ENCODE results near the gene RGS3. TPM values are rescaled to one million over a fixed set of nuclear protein-coding genes. Genes with fewer than 3 reads are reported as not detected.

Gene RGS3
- polyA plus RNA-seq, 6 donors from 2014 or later, result 3.8 to 13.8 (median 5.8) TPM

DNA sequence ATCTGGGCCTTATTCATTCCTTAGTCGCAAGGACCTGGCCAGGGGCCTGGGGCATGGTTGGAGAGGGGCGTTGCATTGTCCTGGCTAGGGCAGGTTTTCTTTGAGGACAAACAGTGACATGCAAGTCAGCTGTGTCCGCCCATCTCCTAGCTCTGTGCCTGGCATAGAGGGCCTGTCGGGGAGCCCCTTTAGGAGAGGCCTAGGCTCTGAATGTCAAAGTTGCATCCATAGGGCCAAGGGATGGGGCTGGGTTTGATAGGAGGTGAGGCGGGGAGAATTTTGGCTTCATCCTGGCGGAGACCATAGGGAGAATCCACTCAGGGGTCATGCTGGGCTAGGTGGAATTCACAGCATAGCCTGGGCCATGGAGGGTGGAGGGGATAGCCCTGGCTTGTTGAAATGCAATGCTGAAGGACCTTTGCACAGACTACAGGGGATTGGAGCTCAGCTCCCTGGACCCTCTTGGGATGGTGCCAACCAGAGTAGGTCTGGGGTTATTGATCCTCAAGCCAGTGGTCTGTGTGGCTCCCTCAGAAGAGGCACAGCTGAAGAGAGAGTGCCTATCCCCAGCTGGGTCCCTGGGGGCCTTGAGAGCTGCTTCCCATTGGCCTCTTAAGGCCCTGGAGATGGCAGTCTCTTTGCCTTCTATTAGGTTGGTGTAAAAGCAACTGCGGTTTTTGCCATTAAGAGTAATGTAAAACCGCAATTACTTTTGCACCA is 104.0 kb downstream of the RGS3 start:
- peaks cover 8 to 28% (median 20%) of the 10 kb centered on the region in 3 donors for H3K27me3 Mint-ChIP-seq
- H3K4me1 Mint-ChIP-seq, result peaks cover 7 to 20% (median 18%) of the 10 kb centered on the region in 3 donors
- H3K36me3 Mint-ChIP-seq, result no peaks in the 10 kb centered on the region
- peak overlapping the region in 1 of 8 donors; percentile 29 for H3K4me3 Mint-ChIP-seq
- ATAC-seq (ENCODE audit: low read depth in 2 of 2) (no peak), DNase-seq (no peak)
- H3K9me3 Mint-ChIP-seq, result no peaks in the 10 kb centered on the region
- H3K27ac Mint-ChIP-seq, result no peak overlapping the region

- Mint-ChIP-seq H3K4me1 (peaks cover 7 to 20% (median 18%) of the 10 kb centered on the region in 3 donors), H3K27me3 (peaks cover 8 to 28% (median 20%) of the 10 kb centered on the region in 3 donors)
These were observed 104.5 kb downstream of the RGS3 start for GRCh38 chr9:113568081-113568435.

DNA sequence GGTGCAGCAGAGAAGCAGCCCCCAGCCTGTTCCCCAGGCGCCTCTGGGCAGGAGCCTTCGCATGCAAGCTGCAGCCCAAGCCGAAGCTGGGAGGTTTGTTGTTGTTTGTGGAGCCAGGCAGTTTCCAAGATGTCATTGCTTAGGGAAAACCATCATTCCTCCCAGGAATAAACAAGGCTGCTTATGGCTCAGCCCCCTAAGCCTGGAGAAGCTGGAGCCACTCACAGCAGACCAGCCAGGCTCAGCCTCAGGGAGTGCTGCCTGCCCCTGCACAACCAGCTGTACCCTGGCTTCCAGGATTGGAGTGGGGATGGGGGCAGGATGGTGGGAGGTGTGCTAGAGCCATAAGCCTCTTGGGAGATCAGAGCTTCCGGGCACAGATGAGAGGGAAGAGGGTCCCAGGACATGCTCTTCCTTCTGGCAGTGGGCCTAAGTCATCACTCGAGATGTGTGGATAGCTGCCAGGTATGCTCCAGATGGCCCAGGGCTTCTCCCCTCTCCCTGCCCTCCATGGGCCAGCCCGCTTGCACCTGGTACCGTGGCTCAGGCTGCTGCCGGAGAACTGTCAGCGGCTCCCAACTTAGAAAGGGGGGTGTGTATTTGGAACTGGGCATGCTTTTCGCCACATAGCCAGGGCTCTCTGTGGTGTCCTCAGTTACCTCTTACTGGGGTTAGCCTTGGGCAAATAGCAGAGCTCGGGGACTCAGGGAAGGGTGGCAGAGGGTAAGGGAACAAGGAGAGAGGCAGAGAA is 105.2 kb downstream of the RGS3 start:
- peaks cover 7 to 20% (median 15%) of the 10 kb centered on the region in 3 donors for H3K4me1 Mint-ChIP-seq
- peak overlapping the region in 1 of 6 donors; percentile 39 for H3K27ac Mint-ChIP-seq
- DNase-seq (no peak), ATAC-seq (ENCODE audit: low read depth in 2 of 2) (no peak)
- H3K27me3 Mint-ChIP-seq, result peaks cover 8 to 23% (median 20%) of the 10 kb centered on the region in 3 donors
- H3K9me3 Mint-ChIP-seq, result no peaks in the 10 kb centered on the region
- no peak overlapping the region for H3K4me3 Mint-ChIP-seq
- H3K36me3 Mint-ChIP-seq, result no peaks in the 10 kb centered on the region

More at GRCh38 chr9:113568081-113568435, 104.5 kb downstream of the RGS3 start:
- H3K9me3 Mint-ChIP-seq, result no peaks in the 10 kb centered on the region
- no peaks in the 10 kb centered on the region for H3K36me3 Mint-ChIP-seq
- no peak for ATAC-seq (ENCODE audit: low read depth in 2 of 2)
- H3K27ac Mint-ChIP-seq, result no peak overlapping the region
- H3K4me3 Mint-ChIP-seq, result no peak overlapping the region
- no peak for DNase-seq

DNA sequence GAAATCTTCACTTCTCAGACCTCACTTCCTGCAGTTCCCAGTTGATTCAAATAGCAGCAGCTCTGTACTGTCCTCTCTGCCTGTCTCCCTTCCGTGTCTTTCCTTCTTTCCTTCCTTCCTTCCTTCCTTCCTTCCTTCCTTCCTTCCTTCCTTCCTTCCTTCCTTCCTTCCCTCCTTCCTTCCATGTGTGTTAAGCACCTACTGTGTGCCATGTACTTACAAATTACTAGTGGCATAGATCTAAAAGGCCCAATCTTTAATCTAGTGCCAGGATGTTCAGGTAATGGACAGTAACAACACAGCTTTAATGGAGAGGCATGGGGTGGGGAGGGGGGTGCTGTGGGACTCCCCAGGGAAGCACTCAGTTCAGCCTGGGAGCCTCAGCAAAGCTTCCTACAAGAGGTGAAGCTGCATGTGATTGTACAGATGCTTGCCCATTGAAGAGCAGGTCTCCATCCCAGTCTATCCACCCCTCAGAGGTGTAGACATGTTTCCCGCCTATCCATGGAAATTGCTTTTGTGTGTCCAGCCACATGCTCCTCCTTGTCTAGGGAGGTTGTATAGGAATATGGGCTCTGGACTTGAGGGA is 106.0 kb downstream of the RGS3 start:
- peak overlapping the region in 1 of 6 donors; percentile 63 for H3K27ac Mint-ChIP-seq
- no peak for DNase-seq
- H3K4me1 Mint-ChIP-seq, result peaks cover 13 to 20% (median 19%) of the 10 kb centered on the region in 3 donors
- H3K9me3 Mint-ChIP-seq, result no peaks in the 10 kb centered on the region
- no peak for ATAC-seq (ENCODE audit: low read depth in 2 of 2)
- H3K27me3 Mint-ChIP-seq, result peaks cover 8 to 20% (median 20%) of the 10 kb centered on the region in 3 donors
- H3K36me3 Mint-ChIP-seq, result no peaks in the 10 kb centered on the region
- H3K4me3 Mint-ChIP-seq, result no peak overlapping the region

GRCh38 chr9:113570106-113570505 is 106.6 kb downstream of the RGS3 start:
- H3K9me3 Mint-ChIP-seq, result no peaks in the 10 kb centered on the region
- no peaks in the 10 kb centered on the region for H3K36me3 Mint-ChIP-seq
- H3K4me3 Mint-ChIP-seq, result no peak overlapping the region
- H3K27ac Mint-ChIP-seq, result no peak overlapping the region
- no peak for DNase-seq
- peaks cover 15 to 19% (median 15%) of the 10 kb centered on the region in 3 donors for H3K4me1 Mint-ChIP-seq
- ATAC-seq (ENCODE audit: low read depth in 2 of 2), result no peak
- peaks cover 6 to 15% (median 15%) of the 10 kb centered on the region in 3 donors for H3K27me3 Mint-ChIP-seq

DNA sequence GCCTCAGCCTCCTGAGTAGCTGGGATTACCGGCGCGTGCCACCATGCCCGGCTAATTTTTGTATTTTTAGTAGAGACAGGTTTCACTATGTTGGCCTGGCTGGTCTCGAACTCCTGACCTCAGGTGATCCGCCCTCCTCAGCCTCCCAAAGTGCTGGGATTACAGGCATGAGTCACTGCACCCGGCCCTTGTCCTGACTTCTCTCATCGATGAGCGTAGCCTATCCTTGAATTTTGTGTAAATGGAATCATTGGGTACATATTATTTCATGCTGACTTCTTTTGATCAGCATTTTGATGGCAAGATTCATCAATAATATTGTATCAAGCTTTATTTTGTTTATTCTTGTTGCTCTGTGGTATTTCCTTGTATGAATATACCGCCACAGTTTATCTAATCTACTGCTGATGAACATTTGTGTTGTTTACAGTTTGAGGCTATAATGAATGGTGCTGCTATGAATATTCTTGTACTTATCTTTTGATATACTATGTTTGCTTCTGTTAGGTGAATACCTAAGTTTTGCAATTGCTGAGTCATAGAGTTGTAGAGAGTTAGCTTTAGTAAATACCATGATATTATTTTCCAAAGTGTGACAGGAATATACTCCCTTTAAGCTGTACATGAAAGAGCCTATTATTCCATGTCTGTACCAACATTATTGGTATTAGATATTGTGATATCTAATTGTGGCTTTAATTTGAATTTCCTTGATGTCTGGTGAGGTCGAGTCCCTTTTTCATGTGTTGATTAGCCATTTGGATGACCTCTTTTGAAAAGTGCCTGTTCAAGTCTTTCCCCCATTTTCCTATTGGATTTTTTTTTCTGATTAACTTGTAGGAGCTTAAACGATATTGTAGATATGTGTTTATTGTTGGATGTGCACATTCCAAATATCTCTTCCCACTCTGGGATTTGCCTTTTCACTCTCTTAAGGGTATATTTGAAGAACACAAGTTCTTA is 107.5 kb downstream of the RGS3 start:
- no peak for ATAC-seq (ENCODE audit: low read depth in 2 of 2)
- no peak for DNase-seq
- no peak overlapping the region for H3K4me3 Mint-ChIP-seq
- peaks cover 0 to 6% (median 6%) of the 10 kb centered on the region in 3 donors for H3K27me3 Mint-ChIP-seq
- peaks cover 15 to 19% (median 17%) of the 10 kb centered on the region in 3 donors for H3K4me1 Mint-ChIP-seq
- no peaks in the 10 kb centered on the region for H3K9me3 Mint-ChIP-seq
- no peak overlapping the region for H3K27ac Mint-ChIP-seq
- H3K36me3 Mint-ChIP-seq, result no peaks in the 10 kb centered on the region

- H3K27me3 Mint-ChIP-seq, result peaks cover 0 to 4% (median 3%) of the 10 kb centered on the region in 3 donors
- H3K9me3 Mint-ChIP-seq, result no peaks in the 10 kb centered on the region
- H3K27ac Mint-ChIP-seq, result peak overlapping the region in 1 of 6 donors; percentile 80
- no peaks in the 10 kb centered on the region for H3K36me3 Mint-ChIP-seq
- DNase-seq (no peak), ATAC-seq (ENCODE audit: low read depth in 2 of 2) (no peak)
- H3K4me1 Mint-ChIP-seq, result peaks cover 15 to 25% (median 20%) of the 10 kb centered on the region in 3 donors
- no peak overlapping the region for H3K4me3 Mint-ChIP-seq
These were observed 108.7 kb downstream of the RGS3 start for GRCh38 chr9:113572076-113572861.

- H3K27ac Mint-ChIP-seq, result peak overlapping the region in 1 of 6 donors; percentile 80
- DNase-seq (no peak), ATAC-seq (ENCODE audit: low read depth in 2 of 2) (no peak)
- H3K36me3 Mint-ChIP-seq, result no peaks in the 10 kb centered on the region
- H3K4me1 Mint-ChIP-seq, result peaks cover 22 to 36% (median 25%) of the 10 kb centered on the region in 3 donors
- H3K9me3 Mint-ChIP-seq, result no peaks in the 10 kb centered on the region
- no peak overlapping the region for H3K4me3 Mint-ChIP-seq
- peaks cover 0 to 4% (median 0%) of the 10 kb centered on the region in 3 donors for H3K27me3 Mint-ChIP-seq
These were observed 109.8 kb downstream of the RGS3 start for GRCh38 chr9:113573046-113573958.

GRCh38 chr9:113573959-113574352 is 110.4 kb downstream of the RGS3 start:
- peaks cover 29 to 42% (median 29%) of the 10 kb centered on the region in 3 donors for H3K4me1 Mint-ChIP-seq

DNA sequence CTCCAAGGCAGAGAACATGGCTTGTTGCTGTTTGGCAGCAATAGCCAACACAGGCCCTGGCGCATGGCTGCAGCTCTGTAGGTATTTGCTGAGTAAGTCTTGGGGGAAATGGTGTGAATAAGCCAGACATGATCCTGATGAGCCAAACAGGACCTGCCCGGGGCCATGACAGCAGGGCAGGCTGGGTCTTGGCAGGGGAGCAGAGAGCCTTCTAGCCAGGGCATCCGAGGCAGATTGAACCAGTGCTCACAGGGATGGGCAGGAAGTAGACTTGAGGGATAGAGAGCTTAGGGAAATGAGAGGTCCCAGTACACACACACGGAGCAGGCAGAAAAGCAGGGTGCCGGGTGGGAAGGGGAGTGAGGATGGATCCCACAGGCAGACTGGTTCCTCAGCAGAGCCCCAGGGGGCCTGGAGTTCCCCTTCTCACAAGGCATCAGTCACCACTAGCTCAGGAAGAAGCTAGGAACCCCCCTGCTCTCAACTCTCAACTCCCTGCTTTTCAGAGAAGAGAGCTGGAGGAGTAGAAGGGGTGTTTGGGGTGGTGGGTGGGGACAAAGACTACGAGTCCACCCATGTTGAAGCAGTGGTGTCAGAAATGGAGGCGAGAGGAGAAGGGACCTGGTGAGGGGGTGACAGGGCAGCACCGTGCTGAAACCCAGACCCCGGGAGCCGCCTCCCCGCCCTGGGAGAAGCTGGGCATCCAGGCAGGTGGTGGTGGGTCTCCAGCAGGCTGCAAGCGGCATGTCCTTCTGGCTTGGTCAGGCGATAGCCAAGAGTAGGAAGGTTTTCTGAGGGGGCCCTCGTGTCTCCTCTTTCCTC is 111.1 kb downstream of the RGS3 start:
- Mint-ChIP-seq H3K9me3 (no peaks in the 10 kb centered on the region), H3K27ac (peak overlapping the region in 2 of 6 donors; percentile 19 to 86), H3K36me3 (no peaks in the 10 kb centered on the region), H3K4me1 (peaks cover 36 to 49% (median 36%) of the 10 kb centered on the region in 3 donors), H3K4me3 (peak overlapping the region in 1 of 8 donors; percentile 59), H3K27me3 (peaks cover 0 to 4% (median 0%) of the 10 kb centered on the region in 3 donors)
- DNase-seq (no peak), ATAC-seq (ENCODE audit: low read depth in 2 of 2) (no peak)

More at GRCh38 chr9:113573959-113574352, 110.4 kb downstream of the RGS3 start:
- no peak for DNase-seq
- no peak overlapping the region for H3K27ac Mint-ChIP-seq
- H3K4me3 Mint-ChIP-seq, result peak overlapping the region in 1 of 8 donors; percentile 59
- no peaks in the 10 kb centered on the region for H3K36me3 Mint-ChIP-seq
- H3K27me3 Mint-ChIP-seq, result peaks cover 0 to 4% (median 0%) of the 10 kb centered on the region in 3 donors
- no peak for ATAC-seq (ENCODE audit: low read depth in 2 of 2)
- H3K9me3 Mint-ChIP-seq, result no peaks in the 10 kb centered on the region
